ENCODE results near the gene PPFIA2.

PPFIA2 gene

GRCh38 chr12:81757731-81758365 lies 1.3 kb downstream of the PPFIA2 start:
- peak overlapping the region; percentile 62 for H3K4me3 ChIP-seq (IDR thresholded peaks at IDR 0.05; ENCODE audit: insufficient read depth, low read depth, low read length)
- H3K9ac ChIP-seq: peak overlapping the region; percentile 58; the same call in 1 of the 2 replicates
- H3K4me2 ChIP-seq: peak overlapping the region; percentile 77
- TF ChIP-seq, protein P1, sequence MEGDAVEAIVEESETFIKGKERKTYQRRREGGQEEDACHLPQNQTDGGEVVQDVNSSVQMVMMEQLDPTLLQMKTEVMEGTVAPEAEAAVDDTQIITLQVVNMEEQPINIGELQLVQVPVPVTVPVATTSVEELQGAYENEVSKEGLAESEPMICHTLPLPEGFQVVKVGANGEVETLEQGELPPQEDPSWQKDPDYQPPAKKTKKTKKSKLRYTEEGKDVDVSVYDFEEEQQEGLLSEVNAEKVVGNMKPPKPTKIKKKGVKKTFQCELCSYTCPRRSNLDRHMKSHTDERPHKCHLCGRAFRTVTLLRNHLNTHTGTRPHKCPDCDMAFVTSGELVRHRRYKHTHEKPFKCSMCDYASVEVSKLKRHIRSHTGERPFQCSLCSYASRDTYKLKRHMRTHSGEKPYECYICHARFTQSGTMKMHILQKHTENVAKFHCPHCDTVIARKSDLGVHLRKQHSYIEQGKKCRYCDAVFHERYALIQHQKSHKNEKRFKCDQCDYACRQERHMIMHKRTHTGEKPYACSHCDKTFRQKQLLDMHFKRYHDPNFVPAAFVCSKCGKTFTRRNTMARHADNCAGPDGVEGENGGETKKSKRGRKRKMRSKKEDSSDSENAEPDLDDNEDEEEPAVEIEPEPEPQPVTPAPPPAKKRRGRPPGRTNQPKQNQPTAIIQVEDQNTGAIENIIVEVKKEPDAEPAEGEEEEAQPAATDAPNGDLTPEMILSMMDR (conservative IDR thresholded peaks at IDR 0.05; ENCODE audit: low read depth, low read length): no peak
- H2AFZ ChIP-seq (ENCODE audit: low read depth): peak overlapping the region; percentile 100
- no peaks in the 10 kb centered on the region for H3K36me3 ChIP-seq (ENCODE audit: insufficient read depth)
- no peaks in the 10 kb centered on the region for H3K27me3 ChIP-seq (ENCODE audit: insufficient read depth, low read depth)
- no peak overlapping the region for H3K27ac ChIP-seq
- no peaks in the 10 kb centered on the region for H4K20me1 ChIP-seq (ENCODE audit: insufficient read depth)
- peaks cover 9% of the 10 kb centered on the region for H3K4me1 ChIP-seq (ENCODE audit: low read depth, poor library complexity, severe bottlenecking)
- no peaks in the 10 kb centered on the region for H3K79me2 ChIP-seq (ENCODE audit: insufficient read depth, low read depth)

GRCh38 chr12:81729781-81730180 lies 29.4 kb downstream of the PPFIA2 start:
- Histone ChIP-seq H3K27me3 (ENCODE audit: insufficient read depth, low read depth) (no peaks in the 10 kb centered on the region), H3K79me2 (ENCODE audit: insufficient read depth, low read depth) (no peaks in the 10 kb centered on the region), H4K20me1 (ENCODE audit: insufficient read depth) (no peaks in the 10 kb centered on the region), H2AFZ (ENCODE audit: low read depth) (no peak overlapping the region), H3K9ac (no peak overlapping the region), H3K4me2 (no peak overlapping the region), H3K4me3 (IDR thresholded peaks at IDR 0.05; ENCODE audit: insufficient read depth, low read depth, low read length) (no peak overlapping the region), H3K36me3 (ENCODE audit: insufficient read depth) (no peaks in the 10 kb centered on the region), H3K4me1 (ENCODE audit: low read depth, poor library complexity, severe bottlenecking) (no peaks in the 10 kb centered on the region), H3K27ac (no peak overlapping the region)
- TF ChIP-seq, protein P1 (conservative IDR thresholded peaks at IDR 0.05; ENCODE audit: low read depth, low read length): no peak

GRCh38 chr12:81727391-81727790 lies 31.8 kb downstream of the PPFIA2 start:
- H3K4me3 ChIP-seq (IDR thresholded peaks at IDR 0.05; ENCODE audit: insufficient read depth, low read depth, low read length): no peak overlapping the region
- H3K9ac ChIP-seq: no peak overlapping the region
- no peaks in the 10 kb centered on the region for H4K20me1 ChIP-seq (ENCODE audit: insufficient read depth)
- H3K4me1 ChIP-seq (ENCODE audit: low read depth, poor library complexity, severe bottlenecking): no peaks in the 10 kb centered on the region
- H3K4me2 ChIP-seq: no peak overlapping the region
- TF ChIP-seq, protein P1 (conservative IDR thresholded peaks at IDR 0.05; ENCODE audit: low read depth, low read length): no peak
- no peak overlapping the region for H2AFZ ChIP-seq (ENCODE audit: low read depth)
- H3K27ac ChIP-seq: no peak overlapping the region
- H3K79me2 ChIP-seq (ENCODE audit: insufficient read depth, low read depth): no peaks in the 10 kb centered on the region
- H3K36me3 ChIP-seq (ENCODE audit: insufficient read depth): no peaks in the 10 kb centered on the region
- H3K27me3 ChIP-seq (ENCODE audit: insufficient read depth, low read depth): no peaks in the 10 kb centered on the region

GRCh38 chr12:81726634-81727033 lies 32.5 kb downstream of the PPFIA2 start:
- Histone ChIP-seq H3K27me3 (ENCODE audit: insufficient read depth, low read depth) (no peaks in the 10 kb centered on the region), H3K36me3 (ENCODE audit: insufficient read depth) (no peaks in the 10 kb centered on the region), H3K79me2 (ENCODE audit: insufficient read depth, low read depth) (no peaks in the 10 kb centered on the region), H3K27ac (no peak overlapping the region), H2AFZ (ENCODE audit: low read depth) (no peak overlapping the region), H3K4me1 (ENCODE audit: low read depth, poor library complexity, severe bottlenecking) (no peaks in the 10 kb centered on the region), H4K20me1 (ENCODE audit: insufficient read depth) (no peaks in the 10 kb centered on the region), H3K4me3 (IDR thresholded peaks at IDR 0.05; ENCODE audit: insufficient read depth, low read depth, low read length) (no peak overlapping the region), H3K9ac (no peak overlapping the region), H3K4me2 (no peak overlapping the region)
- TF ChIP-seq, protein P1 (conservative IDR thresholded peaks at IDR 0.05; ENCODE audit: low read depth, low read length): no peak
